OCI-LY7 (cell line): ENCODE measurements around the gene CCR5.

Source experiments
- CTCF ChIP-seq: fragments of 200-600 bp; sonication (generic); conservative IDR thresholded peaks from 2 replicates; pipeline ENCODE4 v1.5.1; 2014; ENCODE audit warnings: mild to moderate bottlenecking, antibody characterized with exemption, low read length, moderate library complexity, mixed read lengths
- EZH2phosphoT487 ChIP-seq: fragments of 200-600 bp; sonication (generic); IDR thresholded peaks from 2 replicates; pipeline ENCODE4 v1.6.1; 2018; ENCODE audit warnings: low read depth, borderline replicate concordance, mild to moderate bottlenecking, mixed run types, antibody characterized with exemption, low read length, moderate library complexity, mixed read lengths

GRCh38 chr3:46337911-46338310 lies 32.8 kb upstream of the CCR5 start:
- TF ChIP-seq CTCF (no peak), EZH2phosphoT487 (no peak)
